Activated CD4-positive, alpha-beta T cell treated with anti-CD3 and anti-CD28 coated beads, Interleukin-2, amount 50 U/mL, for 16 hours (primary cell): Measurements from ENCODE around the gene TOMT.
A peak's percentile ranks its signal among the peaks of the same experiment; 100 is the strongest.

ENCODE experiments used
- DNase-seq: peaks from one replicate; pipeline ENCODE4 v3.0.0-alpha.2; 2020

Gene TOMT, protein sequence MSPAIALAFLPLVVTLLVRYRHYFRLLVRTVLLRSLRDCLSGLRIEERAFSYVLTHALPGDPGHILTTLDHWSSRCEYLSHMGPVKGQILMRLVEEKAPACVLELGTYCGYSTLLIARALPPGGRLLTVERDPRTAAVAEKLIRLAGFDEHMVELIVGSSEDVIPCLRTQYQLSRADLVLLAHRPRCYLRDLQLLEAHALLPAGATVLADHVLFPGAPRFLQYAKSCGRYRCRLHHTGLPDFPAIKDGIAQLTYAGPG

DNA sequence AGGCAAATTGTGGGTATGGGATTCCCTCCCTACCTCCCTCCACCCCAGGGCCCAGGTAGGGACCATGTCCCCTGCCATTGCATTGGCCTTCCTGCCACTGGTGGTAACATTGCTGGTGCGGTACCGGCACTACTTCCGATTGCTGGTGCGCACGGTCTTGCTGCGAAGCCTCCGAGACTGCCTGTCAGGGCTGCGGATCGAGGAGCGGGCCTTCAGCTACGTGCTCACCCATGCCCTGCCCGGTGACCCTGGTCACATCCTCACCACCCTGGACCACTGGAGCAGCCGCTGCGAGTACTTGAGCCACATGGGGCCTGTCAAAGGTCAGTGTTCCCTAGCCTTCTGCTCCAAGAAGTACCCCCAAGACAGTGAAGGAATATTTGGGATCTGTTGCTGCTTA, at the start of gene TOMT:
TOMT (plus strand) TSS at position 37 of the 400 bp plus-strand sequence; CDS start at position 65, 28 bp downstream.
- no peak for DNase-seq

DNA sequence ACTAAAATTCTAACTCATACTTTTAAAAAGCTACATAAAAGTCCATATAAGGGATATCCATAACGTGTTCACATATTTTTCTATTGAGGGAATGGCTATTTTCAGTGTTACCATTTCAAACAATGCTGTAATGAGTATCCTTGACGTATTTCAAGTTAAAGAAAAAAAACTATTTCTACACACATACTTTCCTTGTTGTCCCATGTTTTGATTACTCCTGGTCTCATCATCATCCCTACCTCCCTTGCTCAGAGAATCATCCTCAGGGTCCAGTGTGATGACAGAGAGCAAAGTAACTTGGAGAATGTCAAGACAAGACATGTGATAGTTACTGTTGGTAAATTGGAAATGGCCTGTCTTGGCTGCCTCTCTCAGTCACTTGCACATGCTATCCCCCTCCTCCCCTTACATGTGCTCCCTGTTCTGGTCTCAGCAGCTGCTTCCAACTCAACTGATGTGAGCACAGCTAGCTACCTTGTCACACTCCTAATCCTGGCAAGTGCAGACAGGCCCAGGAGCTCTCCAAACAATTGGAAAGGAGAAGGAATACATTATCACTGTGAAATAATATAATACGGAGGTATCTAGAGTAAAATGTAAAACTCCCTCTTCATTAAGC, 47.2 kb upstream of the TOMT start:
- DNase-seq, result no peak

DNA sequence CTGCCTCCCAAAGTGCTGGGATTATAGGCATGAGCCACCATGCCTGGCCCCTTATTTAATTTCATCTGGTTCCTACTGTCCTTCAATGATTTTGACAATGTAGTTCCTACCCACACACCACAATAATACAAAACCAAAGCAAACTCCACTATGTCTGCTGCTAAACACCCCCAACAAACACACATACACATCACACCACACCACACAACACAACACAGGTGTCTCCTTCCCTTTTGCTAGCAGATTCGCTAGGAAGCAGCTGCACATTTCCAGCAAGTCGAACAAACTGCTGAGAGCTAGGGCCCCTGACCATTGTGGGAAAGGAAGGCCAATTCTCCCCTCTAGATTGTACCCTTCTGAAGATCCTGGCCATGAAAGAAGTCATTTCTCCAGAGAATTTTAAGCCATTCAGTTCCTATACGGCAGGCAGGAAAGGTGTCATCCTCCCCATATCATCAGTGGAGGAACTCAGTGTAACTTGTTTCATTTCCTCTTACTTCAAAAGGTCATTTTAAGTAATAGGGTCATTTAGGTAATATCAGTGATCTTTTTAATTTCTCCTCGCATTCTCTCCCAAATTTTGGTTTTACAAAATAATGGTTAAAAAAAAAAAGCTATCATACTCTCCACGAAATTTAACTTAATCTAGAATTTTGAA, 43.9 kb upstream of the TOMT start:
- no peak for DNase-seq

DNA sequence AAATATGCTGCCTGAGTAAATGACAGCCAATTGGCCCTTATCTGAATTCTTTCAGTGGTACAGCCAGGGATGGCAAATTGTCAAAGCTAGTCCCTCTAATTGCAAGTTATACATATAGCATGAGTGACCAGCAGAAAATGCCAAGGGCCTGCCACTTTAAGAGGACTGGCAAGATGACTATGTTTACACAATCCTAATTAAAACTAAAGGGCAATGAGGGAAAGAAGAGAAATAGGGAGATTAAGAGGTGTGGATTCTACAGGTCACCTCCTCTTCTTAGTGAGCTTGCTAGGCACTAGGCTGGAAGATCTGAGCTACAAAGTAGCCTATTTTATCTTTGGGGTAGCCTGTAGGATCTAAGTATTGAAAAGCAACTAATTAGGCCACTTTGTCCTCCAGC, 38.9 kb upstream of the TOMT start:
- DNase-seq, result no peak

DNA sequence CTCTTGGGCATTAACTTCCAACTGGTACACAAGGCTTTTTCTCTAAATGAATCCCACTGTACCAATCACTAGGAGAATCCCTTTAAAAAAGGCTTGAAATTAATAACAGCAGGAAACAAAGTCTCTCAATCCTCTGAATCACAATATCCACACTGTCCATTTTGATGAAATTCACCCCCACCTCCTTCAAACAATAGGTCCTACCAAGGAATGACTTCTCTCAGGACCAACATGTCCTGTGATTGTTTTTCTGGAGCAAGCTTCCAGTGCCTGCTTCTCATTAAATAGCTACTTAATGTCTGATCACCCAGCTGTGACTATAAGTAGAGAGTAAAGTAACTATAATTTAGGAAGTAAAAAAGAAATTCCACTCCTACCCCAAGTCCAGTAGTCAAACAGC, 38.5 kb upstream of the TOMT start:
- DNase-seq, result no peak

DNA sequence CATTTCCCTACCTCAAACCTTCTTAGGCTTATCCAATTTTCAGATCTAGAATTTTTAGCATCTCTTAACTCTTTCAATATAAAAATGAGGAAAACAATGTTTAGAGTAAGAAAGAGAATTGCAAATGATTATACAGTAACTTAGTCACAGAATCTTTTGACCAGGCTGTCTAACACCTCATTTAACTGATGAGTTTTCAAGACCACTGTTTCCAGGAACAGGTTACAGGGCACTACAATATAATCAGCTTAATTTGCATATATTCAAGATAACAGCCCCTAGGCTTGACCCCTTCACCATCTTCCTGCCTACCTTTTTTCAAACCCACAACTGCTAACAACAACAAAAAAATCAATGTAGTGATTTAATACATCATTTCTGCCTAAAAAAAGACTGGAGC, 38.0 kb upstream of the TOMT start:
- DNase-seq, result no peak

DNA sequence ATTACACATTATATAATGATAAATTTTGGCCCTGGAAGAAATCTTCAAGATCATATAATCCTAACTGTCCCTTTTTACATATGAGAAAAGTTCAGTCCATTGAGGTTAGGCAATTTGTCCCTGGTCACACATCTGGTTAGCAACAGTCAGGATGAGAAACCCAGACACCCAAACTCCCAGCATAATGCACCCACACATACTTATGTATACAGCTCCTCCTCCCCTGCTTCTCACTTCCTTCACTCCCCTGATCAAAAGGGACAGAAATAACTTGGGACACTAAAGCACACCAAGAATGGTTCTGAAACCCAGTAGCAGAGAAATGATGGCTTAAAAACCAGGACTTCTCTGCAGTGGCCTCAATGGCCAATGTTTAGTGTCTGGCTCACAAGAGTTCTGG, 36.5 kb upstream of the TOMT start:
- no peak for DNase-seq

DNA sequence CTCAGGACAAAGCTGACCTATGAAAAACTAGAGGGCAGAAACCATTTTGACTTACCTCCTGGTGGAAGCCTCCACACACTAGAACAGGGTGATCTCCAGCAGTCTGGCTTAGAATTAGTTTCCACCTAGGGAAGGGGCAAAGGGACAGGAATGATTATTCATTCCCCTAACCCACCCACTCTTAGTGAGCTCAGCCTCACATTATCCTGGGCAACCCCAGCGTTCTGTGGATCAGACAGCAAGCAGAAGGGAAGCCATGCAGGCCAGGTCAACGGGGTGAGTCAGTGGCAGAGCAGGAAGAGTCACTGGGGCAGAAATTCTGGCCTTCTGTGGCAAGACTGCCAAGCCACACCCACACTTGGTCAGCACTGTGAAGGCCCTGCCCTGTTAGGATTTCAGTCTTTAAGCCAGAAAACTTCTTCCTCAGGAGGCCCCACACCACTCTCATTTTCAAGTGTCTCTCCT, 35.9 kb upstream of the TOMT start:
- DNase-seq, result peak; percentile 21

DNA sequence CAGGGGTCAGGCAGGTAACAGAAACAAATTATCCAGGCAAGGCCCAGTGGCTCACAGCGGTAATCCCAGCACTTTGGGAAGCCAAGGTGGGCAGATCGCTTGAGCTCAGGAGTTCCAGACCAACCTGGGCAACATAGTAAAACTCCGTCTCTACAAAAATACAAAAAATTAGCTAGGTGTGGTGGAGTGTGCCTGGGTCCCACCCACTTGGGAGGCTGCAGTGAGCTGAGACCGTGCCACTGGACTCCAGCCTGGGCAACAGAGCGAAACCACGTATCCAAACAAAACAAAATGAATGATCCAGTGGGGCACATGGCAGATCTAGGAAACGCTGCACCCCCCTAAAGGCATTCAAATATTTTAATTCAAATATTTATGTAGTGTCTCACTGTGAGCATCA, 35.2 kb upstream of the TOMT start:
- no peak for DNase-seq

DNA sequence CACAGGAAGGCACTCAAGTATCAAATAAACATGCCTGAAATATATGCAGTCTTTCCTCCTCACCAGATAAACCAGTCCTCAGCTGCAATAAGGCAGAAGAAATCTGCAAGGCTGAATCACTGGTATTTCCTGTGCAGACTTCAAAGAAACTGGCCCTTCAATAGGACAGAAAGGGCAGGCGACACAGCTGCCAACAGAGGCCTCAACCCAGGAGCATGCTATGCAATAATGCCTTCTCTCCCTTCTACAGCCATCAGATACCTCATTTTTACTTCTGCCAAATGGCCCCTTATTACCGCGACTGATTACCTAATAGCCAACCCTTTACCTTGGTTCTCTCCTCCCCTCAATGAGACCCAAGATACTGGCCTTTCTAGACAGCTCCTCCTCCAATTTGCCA, 33.4 kb upstream of the TOMT start:
- DNase-seq, result no peak

DNA sequence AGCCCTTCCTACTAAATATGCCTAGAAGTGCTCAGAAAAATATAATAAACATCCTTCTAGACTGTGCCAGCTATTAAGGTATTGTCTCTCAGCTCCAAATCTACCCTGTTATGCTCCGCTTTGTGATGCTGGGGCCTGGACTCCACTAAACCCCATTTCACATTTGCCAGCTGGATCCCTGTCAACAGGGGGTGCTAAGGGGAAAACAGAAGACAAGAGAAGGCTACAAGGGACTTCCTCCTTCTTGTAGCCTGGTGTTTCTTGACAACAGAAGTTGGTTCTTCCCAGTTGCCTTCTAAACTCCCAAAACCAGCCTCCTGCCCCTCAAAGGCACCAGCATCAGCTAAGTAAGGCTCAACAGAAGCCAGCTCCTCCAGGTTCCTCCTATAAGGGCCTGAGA, 30.6 kb upstream of the TOMT start:
- no peak for DNase-seq

DNA sequence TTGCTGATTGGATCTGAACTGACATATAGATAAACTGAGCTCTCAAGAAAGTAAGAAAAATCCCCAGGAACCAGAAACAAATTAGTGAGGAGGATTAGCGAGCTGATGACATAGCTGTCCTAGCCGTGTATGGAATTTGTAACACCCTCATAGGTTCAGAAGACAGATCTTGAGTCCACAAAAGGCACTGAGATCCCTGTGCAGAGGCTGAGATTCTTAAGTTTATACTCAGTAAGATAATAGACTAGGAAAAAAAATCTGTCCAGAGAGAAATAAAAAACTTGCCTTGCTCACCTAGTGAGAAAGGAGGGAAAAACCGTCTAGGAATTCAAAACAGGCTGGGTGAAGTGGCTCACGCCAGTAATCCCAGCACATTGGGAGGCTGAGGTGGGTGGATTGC, 30.0 kb upstream of the TOMT start:
- no peak for DNase-seq

DNA sequence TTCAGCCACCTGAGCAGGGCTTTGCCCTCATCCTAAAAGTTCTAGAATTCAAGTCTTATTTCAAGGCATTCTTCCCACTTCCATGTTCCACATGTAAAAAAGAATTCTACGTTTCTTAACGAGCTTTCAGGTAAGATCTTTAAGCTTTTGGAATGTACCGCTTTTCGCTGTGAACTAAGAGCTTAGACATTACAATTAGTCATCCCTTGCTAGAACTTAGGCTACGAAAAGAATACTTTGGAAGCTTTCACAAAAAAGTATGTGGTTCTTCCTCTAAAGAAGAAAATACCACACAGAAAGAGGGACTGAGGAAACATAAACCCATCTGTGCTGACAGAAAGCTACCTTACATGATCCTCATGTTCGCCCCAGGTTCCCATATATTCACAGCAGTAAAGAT, 27.2 kb upstream of the TOMT start:
- DNase-seq, result no peak

DNA sequence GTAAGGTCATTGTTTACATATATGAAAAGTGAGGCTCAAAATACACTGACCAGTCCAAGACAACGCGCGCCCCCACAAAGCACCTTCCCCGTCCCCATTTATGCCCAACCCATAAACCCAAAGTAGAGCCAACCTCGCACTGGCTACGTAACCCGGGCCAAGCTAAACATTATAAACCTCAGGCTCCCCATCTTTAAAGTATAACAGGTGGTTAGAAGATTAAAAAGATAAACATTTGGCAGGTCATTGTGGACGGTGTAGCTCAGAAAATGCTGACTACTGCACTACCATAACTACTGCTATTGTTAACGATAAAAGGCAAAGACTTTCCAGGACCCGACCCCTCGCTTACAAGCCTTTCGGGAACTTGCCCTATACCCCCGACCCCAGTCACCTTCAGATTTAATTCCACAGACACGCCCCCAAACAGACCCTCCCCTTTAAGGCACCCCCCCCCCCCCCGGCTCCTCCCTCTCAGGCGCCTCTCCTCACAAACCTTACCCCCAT, 25.9 kb upstream of the TOMT start:
- DNase-seq, result no peak

DNA sequence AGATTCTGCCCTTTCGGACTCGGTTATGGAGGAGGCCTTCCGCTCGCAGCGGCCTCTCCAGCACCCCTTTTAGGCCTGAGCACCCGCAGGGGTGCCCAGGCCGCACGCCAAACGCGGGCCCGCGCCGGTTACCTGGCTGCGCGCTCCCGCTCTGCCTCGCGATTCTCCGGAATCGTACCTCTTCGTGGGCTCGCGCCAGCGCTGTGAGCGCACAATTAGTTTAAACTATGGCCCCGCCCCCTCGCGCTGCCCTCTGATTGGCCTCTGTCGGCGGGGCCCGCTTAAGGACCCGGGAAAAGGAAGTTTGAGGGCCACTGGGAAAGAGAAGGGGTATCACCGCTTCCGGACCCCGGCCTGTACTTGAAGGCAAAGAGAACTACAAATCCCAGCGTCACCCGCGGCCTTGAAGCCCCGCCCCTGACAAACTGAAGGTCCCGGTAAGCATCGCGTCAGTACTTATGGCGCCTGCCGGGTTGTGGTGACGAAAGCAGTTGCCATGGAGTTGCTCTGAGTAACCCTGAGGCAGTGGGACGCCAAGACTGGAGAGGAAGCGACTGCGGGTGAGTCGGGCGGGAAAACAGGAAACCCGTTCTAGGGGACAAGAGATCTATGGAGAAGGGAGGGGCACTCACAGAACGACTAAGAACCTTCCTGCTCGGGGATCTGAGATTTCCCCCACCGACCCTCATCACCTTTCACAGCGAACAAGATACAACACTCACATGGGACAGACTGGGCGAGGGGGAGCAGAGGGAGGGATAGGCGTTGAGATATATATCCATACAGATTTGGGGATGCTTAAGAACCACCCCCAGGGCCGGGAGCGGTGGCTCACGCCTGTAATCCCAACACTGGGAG, 25.2 kb upstream of the TOMT start, which contains the start of the genes LRRC51 and NUMA1:
LRRC51 (plus strand) TSS at position 525 of the 858 bp plus-strand sequence. CDS start 8,234 bp downstream, outside the sequence.
NUMA1 (minus strand) TSS at position 217 of the 858 bp plus-strand sequence. CDS start 44,599 bp downstream, outside the sequence.
- DNase-seq, result peak; percentile 100

DNA sequence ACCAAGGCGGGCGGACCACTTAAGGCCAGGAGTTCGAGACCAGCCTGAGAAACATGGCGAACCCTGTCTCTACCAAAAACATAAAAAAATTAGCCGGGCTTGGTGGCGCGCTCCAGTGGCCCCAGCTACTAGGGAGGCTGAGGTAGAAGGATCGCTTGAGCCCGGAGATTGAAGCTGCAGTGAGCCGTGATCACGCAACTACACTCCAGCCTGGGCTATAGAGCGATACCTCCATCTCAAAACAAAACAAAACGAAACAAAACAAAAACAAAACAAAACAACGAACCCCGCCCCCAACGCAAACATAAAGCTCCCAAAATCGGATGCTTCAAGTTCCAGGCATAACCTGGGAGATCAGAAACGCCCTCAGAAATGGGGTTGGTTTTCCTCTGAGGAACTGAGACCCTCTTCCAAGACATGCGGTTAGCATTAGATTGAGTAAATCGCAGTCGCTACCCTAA, 24.5 kb upstream of the TOMT start:
- DNase-seq, result no peak

DNA sequence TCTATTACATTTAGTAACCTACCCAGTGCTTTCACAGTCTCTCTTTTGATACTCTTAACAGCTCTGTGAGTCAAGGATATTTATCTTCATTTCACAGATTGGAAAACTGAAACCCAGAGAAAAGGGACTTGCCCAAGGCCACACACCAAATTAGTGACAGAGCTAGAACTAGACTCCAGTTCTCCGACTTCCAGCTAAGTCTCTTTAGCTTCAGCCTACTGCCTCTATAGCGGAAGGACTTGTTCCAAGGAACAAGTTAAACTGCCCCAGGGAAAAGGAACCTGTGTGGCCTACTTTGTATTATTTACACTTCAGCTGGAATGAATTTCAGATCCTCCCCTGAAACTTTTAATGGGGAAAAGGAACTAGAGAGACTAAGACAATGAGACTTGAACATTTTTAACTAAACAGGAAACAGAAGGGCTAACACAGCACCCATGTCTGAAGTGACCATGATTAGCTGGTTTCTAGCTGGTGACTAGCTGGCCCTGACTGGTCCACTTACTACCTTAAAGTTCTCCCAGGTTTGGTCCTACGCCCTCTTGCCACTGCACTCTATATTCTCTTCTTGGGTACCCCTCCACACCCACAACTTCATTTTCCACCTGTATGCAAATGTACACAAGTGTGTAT, 23.8 kb upstream of the TOMT start:
- DNase-seq, result no peak

DNA sequence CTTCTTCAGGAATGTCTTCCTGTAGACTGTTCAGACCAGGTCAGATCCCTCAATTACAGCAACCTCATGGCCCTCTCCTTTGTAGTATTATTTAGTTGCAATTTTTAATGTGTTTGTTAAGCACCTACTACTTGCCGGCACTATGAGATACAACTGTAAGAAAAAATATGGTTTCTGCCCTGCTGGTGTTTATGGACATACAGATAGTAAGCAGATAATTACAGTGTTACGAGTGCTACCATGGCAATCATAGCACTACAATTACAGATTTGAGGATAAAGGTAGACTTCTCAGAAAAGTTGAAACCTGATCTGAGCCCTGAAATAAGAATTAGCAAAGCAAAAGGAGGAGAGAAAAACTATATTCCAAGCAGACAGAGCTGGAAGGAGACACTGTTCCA, 22.3 kb upstream of the TOMT start:
- no peak for DNase-seq

DNA sequence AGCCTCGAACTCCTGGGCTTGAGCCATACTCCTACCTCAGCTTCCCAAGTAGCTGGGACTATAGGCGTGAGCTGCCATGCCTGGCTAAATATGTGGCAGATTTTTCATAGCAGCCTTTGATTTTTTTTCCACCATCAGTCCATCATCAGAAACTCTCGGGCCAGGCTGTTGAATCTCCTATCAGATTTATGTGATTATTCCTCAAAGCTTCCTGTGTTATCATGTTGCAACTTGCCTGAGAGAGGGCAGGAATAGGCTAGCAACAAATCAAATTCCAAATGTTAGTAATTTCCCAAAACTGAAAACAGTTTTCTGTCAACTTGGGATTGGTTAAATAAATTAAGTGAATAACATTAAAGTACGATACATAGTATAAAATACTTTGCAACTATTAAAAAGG, 21.6 kb upstream of the TOMT start:
- DNase-seq, result no peak

DNA sequence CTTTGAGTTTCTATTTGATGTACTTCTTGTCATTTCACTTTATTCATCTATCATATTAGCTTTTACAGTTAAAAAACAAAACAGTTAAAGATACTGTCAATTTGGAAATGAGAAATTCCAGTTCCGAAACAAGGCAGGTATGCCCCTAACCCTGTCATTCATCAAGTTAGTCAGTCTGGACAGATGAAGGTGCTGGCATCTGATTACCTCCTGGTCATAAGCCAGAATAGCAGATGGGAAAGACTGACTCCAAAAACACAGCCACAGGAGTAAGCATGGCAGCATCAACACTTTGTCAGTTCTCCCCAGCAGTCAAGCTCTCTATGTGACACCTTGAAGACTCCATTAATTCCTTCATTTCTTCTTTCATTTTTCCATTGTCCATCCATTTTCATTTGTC, 20.8 kb upstream of the TOMT start:
- no peak for DNase-seq

DNA sequence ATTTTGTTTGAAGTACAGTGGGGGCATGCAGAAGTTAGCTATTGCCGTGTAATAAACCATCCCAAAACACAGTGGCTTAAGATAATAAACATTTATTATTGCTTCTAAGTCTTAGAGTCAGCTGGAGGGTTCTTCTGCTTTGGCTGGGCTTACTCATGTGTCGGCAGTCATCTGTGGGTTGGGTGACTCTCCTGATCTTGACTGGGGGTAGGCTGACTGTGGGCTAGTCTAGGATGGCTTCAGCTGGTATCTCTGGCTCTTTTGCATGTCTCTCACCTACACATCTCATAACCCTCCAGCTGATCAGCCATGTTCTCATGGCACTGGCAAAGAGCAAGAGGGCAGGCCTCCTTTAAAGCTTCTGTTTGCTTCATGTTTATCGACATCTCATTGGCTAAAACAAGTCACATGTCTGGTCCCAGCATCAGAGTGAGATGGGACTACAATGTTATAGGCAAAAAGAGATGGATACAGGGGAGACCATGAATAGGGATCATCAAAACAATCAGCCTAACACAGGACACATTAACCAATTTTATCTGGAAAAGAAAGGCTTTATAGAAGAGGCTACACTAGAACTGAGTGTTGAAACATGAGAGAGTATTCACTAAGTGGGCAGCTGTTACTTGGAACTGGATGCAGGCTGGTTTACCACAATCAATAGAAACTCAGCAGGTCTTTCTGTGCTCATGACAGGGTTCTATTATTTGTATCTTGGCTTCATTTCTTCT, 19.9 kb upstream of the TOMT start:
- no peak for DNase-seq
